HepG2 (cell line): ENCODE measurements around the gene MYO5B.

Experiments used
- CHD4 ChIP-seq: fragments of 200-600 bp; sonication (generic); IDR thresholded peaks from 2 replicates; pipeline ENCODE4 v1.7.0; 2017; ENCODE audit warnings: mild to moderate bottlenecking, low read length, borderline replicate concordance
- CTCF ChIP-seq: sonication (generic); formaldehyde crosslinking; IDR thresholded peaks from 2 replicates; pipeline ENCODE4 v1.5.0; 2020; ENCODE audit warnings: mild to moderate bottlenecking, missing genetic modification reagents, moderate library complexity
- EZH2 ChIP-seq: conservative IDR thresholded peaks from 2 replicates; pipeline ENCODE4 v1.6.1; 2012; ENCODE audit warnings: mild to moderate bottlenecking, low read depth, low read length, moderate library complexity
- FOXP1 ChIP-seq, 2 experiments: fragments of 450-650 bp in 1 of 2; IDR thresholded peaks; 2 replicates each; pipeline ENCODE4 v1.6.1; 2017 to 2018; ENCODE audit warnings: antibody characterized with exemption in 1 of 2
- GZF1 ChIP-seq: sonication (generic); formaldehyde crosslinking; IDR thresholded peaks from 2 replicates; pipeline ENCODE4 v1.5.1; 2020; ENCODE audit warnings: mild to moderate bottlenecking, missing genetic modification reagents
- KMT2B ChIP-seq: IDR thresholded peaks from 2 replicates; pipeline ENCODE4 v1.6.1; 2016; ENCODE audit warnings: missing genetic modification reagents, missing compliant biosample characterization
- POLR2AphosphoS5 ChIP-seq: IDR thresholded peaks from 2 replicates; pipeline ENCODE4 v1.6.1; 2012; ENCODE audit warnings: low read depth, low read length
- RELA ChIP-seq: sonication (generic); formaldehyde crosslinking; IDR thresholded peaks from 2 replicates; pipeline ENCODE4 v1.4.0; 2020; ENCODE audit warnings: missing genetic modification reagents
- SCMH1 ChIP-seq: sonication (generic); formaldehyde crosslinking; IDR thresholded peaks from 2 replicates; pipeline ENCODE4 v1.9.0; 2021; ENCODE audit warnings: missing genetic modification reagents, mild to moderate bottlenecking, borderline replicate concordance
- ZNF143 ChIP-seq: sonication (generic); formaldehyde crosslinking; IDR thresholded peaks from 2 replicates; pipeline ENCODE4 v1.4.0; 2020; ENCODE audit warnings: missing genetic modification reagents

GRCh38 chr18:50218432-50219197 lies 23.7 kb upstream of the MYO5B start:
- TF ChIP-seq CTCF (CRISPR knock-in tag) (peak; percentile 70), ZNF143 (CRISPR knock-in tag) (no peak), FOXP1 (IDR thresholded peaks at IDR 0.05) (no peak), FOXP1 (CRISPR knock-in tag; IDR thresholded peaks at IDR 0.05) (no peak), RELA (CRISPR knock-in tag) (no peak), KMT2B (CRISPR knock-in tag) (no peak), CHD4 (no peak), SCMH1 (no peak), POLR2AphosphoS5 (no peak), EZH2 (no peak), GZF1 (CRISPR knock-in tag) (no peak)
